Effector memory CD8-positive, alpha-beta T cell (primary cell): ENCODE data around the gene BTG1.
A peak's percentile ranks its signal among the peaks of the same experiment; 100 is the strongest.

Source experiments
- ATAC-seq: fragments of 150-1000 bp; cut with Tn5 transposase; replicated peaks from 2 replicates; pipeline ENCODE4 v1.10.0; 2021; ENCODE audit warnings: mild to moderate bottlenecking, moderate library complexity
- DNase-seq, 3 experiments: peaks; one replicate each; pipeline ENCODE4 v3.0.0; 2021
- H3K27ac Mint-ChIP-seq, 2 donors: one replicate each; pipeline ENCODE4 v1.8.0; 2022; ENCODE audit warnings: mild to moderate bottlenecking in 2 of 2, mixed read lengths in 2 of 2, moderate library complexity in 2 of 2
- H3K27me3 Mint-ChIP-seq, 2 donors: one replicate each; pipeline ENCODE4 v1.8.0; 2022; ENCODE audit warnings: mixed read lengths in 2 of 2
- H3K36me3 Mint-ChIP-seq: one replicate; pipeline ENCODE4 v1.8.0; 2022; ENCODE audit warnings: mild to moderate bottlenecking, moderate library complexity, mixed read lengths; ENCODE audit not compliant: insufficient read depth
- H3K4me1 Mint-ChIP-seq, 2 donors: one replicate each; pipeline ENCODE4 v1.8.0; 2022; ENCODE audit warnings: low read depth in 2 of 2, mixed read lengths in 2 of 2
- H3K4me3 Mint-ChIP-seq, 2 donors: one replicate each; pipeline ENCODE4 v1.8.0; 2022; ENCODE audit warnings: mild to moderate bottlenecking in 2 of 2, mixed read lengths in 2 of 2, moderate library complexity in 2 of 2
- H3K9me3 Mint-ChIP-seq, 2 donors: one replicate each; pipeline ENCODE4 v1.8.0; 2022; ENCODE audit warnings: mixed read lengths in 2 of 2

BTG1 gene

DNA sequence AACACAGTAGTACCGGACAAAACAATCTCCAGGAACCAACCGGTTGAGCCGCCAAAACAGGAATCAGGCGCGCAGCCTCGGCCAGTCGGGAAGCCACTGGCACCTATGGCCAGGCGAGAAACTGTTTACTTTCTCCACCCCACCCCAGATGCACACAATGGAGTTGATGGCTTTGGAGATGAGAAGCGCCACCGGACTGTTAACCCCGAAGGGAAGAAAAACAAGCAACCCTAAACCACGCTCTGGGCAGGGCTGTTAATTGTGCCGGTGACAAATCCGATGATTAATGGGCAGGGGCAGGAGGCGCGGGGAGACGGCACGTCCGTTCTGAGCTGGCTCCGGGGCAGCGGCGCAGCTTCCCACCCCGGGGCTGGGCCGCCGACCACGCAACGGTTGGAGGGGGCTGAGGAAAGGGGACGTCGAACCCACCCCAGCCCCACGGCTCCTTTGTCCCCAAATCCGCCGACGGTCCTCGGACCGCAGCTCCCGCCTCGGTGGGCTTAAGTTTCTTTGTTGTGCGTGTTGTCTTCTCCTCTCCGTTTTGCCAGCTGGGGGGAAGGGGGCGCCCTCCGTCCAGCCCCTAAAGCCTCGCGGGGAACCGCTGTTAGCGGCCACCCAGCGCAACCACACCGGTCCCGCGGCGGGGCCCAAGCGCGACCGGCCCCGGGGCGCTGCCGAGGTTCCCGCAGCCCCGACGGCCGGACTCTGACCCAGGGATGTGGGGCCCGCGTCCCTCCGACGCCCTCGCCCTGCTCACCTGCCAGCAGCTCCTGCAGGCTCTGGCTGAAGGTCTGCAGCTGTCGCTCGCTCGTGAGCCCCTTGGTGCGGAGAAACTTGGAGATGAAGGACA lies 790 bp downstream of the BTG1 start:
- Mint-ChIP-seq H3K36me3 (peaks cover 73% of the 10 kb centered on the region), H3K4me3 (peak overlapping the region; percentile 98 to 99), H3K27ac (peak overlapping the region; percentile 99 to 100), H3K27me3 (no peaks in the 10 kb centered on the region), H3K9me3 (no peaks in the 10 kb centered on the region), H3K4me1 (peaks cover 26 to 29% of the 10 kb centered on the region in 2 donors)
- DNase-seq: peak; percentile 45 to 59 (median 48)
- peak; percentile 1 for ATAC-seq

DNA sequence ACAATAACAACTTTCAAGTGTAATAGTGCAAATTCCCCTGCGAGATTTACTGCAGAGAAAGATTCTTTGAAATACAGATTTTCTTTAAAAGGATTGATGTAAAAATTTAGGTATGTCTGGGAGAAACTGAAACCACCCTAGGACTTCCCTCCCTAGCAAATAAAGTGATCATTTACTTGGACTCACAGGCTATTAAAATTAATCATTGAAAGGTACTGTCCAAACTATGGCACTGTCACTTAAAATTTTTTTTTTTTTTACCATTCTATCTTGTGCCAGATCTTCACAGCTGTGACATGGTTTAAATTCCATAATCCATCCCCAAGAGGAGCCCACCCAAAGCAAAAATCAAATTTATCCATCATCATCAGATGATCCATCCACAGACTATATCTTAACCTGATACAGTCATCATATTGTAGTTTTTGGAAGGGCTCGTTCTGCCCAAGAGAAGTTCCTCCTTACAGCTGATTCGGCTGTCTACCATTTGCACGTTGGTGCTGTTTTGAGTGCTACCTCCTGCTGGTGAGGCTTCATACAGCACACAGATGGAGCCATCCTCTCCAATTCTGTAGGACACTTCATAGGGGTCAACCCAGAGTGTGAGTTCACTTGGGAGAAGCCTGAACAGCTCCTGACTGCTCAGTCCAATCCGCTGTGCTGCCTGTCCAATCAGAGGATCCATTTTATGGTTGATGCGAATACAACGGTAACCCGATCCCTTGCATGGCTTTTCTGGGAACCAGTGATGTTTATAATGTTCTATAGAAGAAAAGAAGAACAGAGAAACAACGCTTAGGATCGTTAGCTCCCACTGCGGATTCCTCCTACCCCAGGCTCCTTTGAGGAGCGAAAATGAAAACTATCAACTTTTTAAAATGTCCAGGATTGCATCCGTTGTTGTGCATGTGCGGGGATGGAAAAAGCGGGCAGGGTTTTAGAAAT lies 1.7 kb downstream of the BTG1 start:
- DNase-seq (peak; percentile 60 to 71 (median 60)), ATAC-seq (peak; percentile 22)
- H3K4me3 Mint-ChIP-seq: peak overlapping the region; percentile 98 to 99
- H3K36me3 Mint-ChIP-seq: peaks cover 82% of the 10 kb centered on the region
- peak overlapping the region; percentile 99 to 100 for H3K27ac Mint-ChIP-seq
- H3K27me3 Mint-ChIP-seq: no peaks in the 10 kb centered on the region
- peaks cover 32% of the 10 kb centered on the region in 2 donors for H3K4me1 Mint-ChIP-seq
- no peaks in the 10 kb centered on the region for H3K9me3 Mint-ChIP-seq

DNA sequence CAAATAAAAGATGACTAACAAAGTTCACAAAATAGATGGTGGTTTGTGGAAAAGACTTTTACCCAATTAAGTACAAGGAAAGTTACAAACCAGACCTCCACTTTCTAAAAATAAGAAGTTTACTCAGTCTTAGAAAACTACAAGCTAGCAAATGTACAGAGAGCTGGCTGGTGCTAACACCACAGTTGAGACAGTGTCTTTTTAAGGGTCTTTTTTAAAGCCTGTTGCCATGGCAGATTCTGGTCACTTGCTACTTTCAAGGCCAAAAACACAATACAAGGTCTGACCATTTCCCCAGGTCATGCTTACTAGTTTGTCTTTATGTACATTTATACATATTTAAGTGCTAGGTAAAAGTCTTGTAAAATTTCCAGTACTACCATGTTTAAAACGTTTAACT lies 2.4 kb downstream of the BTG1 start:
- Mint-ChIP-seq H3K36me3 (peaks cover 89% of the 10 kb centered on the region), H3K9me3 (no peaks in the 10 kb centered on the region), H3K27me3 (no peaks in the 10 kb centered on the region), H3K4me3 (peak overlapping the region; percentile 98 to 99), H3K4me1 (peaks cover 30 to 39% of the 10 kb centered on the region in 2 donors), H3K27ac (peak overlapping the region; percentile 99 to 100)
- no peak for DNase-seq
- ATAC-seq: no peak

- Mint-ChIP-seq H3K4me3 (peak overlapping the region; percentile 98 to 99), H3K4me1 (peaks cover 33 to 42% of the 10 kb centered on the region in 2 donors), H3K27ac (peak overlapping the region; percentile 99 to 100), H3K27me3 (no peaks in the 10 kb centered on the region), H3K9me3 (no peaks in the 10 kb centered on the region), H3K36me3 (peaks cover 97% of the 10 kb centered on the region)
- ATAC-seq: no peak
- DNase-seq: no peak
Measured at GRCh38 chr12:92142251-92142926, 3.3 kb downstream of the BTG1 start.

DNA sequence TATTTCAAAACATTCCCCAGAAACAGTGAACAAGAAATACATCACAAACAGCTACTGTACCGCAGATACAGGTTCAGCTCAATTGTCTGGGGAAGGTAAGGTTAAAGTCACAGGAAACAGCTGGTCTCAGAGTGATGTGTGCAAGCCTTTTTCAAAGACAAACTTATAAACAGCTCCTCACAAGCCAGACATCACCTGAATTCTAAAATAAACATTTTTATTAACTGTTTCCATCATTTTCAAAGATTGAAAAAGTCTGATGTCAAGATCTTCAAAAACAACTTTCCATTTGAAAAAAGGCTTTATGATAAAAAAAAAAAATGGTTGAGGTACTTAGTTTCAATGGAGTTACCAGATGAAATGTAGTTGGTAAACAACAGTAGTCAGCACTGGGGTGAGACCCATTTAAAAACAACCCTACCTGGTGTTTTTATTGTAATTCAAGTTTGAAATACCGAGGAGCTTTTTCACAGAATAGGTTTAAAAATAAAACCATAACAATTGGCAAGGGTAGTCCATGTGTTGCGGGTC lies 4.0 kb downstream of the BTG1 start:
- peak in 1 of 3 experiments; percentile 32 for DNase-seq
- Mint-ChIP-seq H3K27ac (peak overlapping the region; percentile 99 to 100), H3K27me3 (no peaks in the 10 kb centered on the region), H3K36me3 (peaks cover 100% of the 10 kb centered on the region), H3K4me3 (peak overlapping the region; percentile 98 to 99), H3K4me1 (peaks cover 36 to 42% of the 10 kb centered on the region in 2 donors), H3K9me3 (no peaks in the 10 kb centered on the region)
- no peak for ATAC-seq

DNA sequence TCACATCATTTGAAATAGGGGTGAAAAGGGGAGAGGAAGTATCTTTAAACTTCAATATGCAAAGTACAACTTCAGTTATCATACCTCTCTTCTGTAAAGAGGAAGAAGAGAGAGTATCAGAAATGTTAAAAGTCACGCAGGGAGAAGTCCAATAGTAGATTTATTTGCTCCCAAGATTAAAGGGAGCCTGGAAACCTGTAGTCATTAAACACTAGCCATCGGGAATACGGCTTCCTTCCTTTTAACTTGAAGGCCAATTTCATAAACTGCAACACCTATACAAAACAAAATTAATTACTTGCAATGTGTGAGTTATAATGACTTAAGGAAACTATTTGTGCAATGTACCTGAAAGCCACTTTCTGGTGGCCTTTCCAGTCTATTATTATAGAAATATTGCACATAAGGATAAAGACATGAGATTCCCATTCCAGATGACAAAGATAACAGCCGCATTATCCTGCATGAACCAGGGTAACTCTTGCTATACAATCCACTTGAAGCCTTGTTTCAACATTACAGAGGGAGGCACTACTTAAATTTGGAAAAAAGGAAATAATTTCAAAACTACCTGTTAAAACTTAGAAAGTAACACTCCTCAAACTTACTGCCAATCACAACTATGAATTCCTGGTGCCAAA lies 4.6 kb downstream of the BTG1 start:
- H3K9me3 Mint-ChIP-seq: no peaks in the 10 kb centered on the region
- peaks cover 38 to 42% of the 10 kb centered on the region in 2 donors for H3K4me1 Mint-ChIP-seq
- H3K27ac Mint-ChIP-seq: peak overlapping the region; percentile 99 to 100
- ATAC-seq: no peak
- H3K4me3 Mint-ChIP-seq: peak overlapping the region; percentile 98 to 99
- H3K36me3 Mint-ChIP-seq: peaks cover 100% of the 10 kb centered on the region
- no peak for DNase-seq
- no peaks in the 10 kb centered on the region for H3K27me3 Mint-ChIP-seq

DNA sequence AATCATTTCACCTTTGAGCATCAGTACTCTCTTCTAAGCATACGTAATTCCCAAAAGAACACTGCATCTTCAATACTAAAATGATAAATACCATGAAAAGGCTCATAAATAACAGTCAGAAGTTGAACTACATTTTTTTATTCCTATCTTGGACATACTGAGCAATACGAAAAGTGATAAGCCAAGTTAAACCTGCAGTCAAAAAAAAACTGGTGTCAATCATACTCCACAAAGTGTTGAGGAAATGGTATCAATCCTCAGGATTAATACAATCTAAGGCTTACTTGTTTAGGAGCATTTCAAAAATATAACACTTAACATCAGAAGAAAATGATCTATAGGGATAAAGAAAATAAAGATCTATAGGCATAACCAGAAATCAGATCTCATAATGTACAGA lies 5.5 kb downstream of the BTG1 start:
- H3K4me3 Mint-ChIP-seq: peak overlapping the region; percentile 98 to 99
- no peaks in the 10 kb centered on the region for H3K27me3 Mint-ChIP-seq
- H3K27ac Mint-ChIP-seq: peak overlapping the region; percentile 99 to 100
- DNase-seq (no peak), ATAC-seq (no peak)
- H3K36me3 Mint-ChIP-seq: peaks cover 100% of the 10 kb centered on the region
- H3K9me3 Mint-ChIP-seq: no peaks in the 10 kb centered on the region
- H3K4me1 Mint-ChIP-seq: peaks cover 43 to 49% of the 10 kb centered on the region in 2 donors

DNA sequence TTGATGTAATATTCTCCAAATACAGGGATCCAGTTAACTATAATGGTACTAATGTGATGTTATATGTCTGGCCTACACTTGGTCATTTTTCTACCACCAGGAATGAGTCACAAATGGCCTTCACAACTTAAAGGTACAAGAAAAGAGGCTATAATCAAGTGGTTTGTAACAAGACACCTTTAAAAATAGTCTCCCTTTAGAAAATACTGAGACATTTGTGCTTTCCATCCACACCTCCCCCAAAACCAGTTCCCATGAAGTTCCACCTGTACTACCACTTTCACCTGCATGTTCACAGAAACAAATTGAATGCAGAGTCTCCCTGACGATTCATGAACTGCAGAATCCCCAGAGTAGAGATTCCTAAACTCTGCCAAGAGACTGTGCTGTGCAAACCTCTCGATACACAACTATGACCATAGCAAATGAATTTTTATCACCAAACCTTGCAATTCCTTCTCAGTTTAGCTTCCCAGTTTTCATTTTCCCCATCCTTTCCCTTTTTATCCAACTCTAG lies 6.0 kb downstream of the BTG1 start:
- no peaks in the 10 kb centered on the region for H3K9me3 Mint-ChIP-seq
- peak overlapping the region; percentile 99 to 100 for H3K27ac Mint-ChIP-seq
- H3K36me3 Mint-ChIP-seq: peaks cover 100% of the 10 kb centered on the region
- no peak for ATAC-seq
- H3K4me1 Mint-ChIP-seq: peaks cover 47 to 53% of the 10 kb centered on the region in 2 donors
- no peak for DNase-seq
- peak overlapping the region; percentile 98 to 99 for H3K4me3 Mint-ChIP-seq
- no peaks in the 10 kb centered on the region for H3K27me3 Mint-ChIP-seq

DNA sequence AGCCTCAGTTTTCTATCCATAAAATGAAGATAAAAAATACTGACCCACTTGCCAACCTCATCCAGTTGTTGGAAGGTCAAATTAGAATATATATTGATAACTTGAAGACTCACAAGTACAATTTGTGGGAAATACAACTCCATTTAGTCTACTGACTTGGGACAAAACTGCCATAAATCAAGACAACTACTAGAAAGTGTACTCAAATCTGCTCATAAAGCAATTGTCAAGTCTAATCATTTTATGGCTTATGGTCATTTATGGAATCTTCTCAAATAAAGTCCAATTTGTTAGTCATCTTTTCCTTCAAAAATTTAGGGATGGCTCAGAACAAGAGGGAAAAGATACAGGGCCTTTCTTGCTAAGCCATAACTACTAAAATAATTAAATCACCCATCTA lies 7.0 kb downstream of the BTG1 start:
- no peaks in the 10 kb centered on the region for H3K27me3 Mint-ChIP-seq
- H3K36me3 Mint-ChIP-seq: peaks cover 100% of the 10 kb centered on the region
- DNase-seq (no peak), ATAC-seq (no peak)
- H3K27ac Mint-ChIP-seq: peak overlapping the region; percentile 99 to 100
- H3K4me3 Mint-ChIP-seq: peak overlapping the region; percentile 98 to 99
- no peaks in the 10 kb centered on the region for H3K9me3 Mint-ChIP-seq
- peaks cover 51 to 64% of the 10 kb centered on the region in 2 donors for H3K4me1 Mint-ChIP-seq

DNA sequence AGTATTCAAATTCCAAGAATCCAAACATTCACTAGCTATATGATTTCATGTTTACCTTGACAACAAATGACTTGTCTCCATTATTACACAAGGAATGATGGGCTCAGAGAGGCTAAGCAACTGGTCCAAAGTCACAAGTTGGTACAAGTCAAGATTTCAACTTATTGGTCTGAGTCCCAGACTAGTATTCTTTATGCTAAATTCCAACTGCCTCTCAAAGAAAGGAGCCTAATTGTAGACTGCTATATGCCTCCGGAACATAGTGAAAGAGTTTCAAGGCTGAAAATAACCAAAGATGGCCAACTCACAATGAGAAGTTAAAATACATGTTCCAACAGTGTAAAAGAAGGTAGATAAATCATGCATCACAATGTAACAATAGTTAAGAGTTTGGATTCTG lies 7.5 kb downstream of the BTG1 start:
- Mint-ChIP-seq H3K27me3 (no peaks in the 10 kb centered on the region), H3K9me3 (no peaks in the 10 kb centered on the region), H3K27ac (peak overlapping the region; percentile 99 to 100), H3K4me3 (peak overlapping the region; percentile 98 to 99), H3K36me3 (peaks cover 100% of the 10 kb centered on the region), H3K4me1 (peaks cover 54 to 69% of the 10 kb centered on the region in 2 donors)
- DNase-seq: no peak
- no peak for ATAC-seq

GRCh38 chr12:92136965-92137721 lies 8.5 kb downstream of the BTG1 start:
- Mint-ChIP-seq H3K27me3 (no peaks in the 10 kb centered on the region), H3K4me1 (peaks cover 54 to 69% of the 10 kb centered on the region in 2 donors), H3K9me3 (no peaks in the 10 kb centered on the region), H3K36me3 (peaks cover 99% of the 10 kb centered on the region), H3K4me3 (peak overlapping the region; percentile 98 to 99), H3K27ac (peak overlapping the region; percentile 99 to 100)
- ATAC-seq (no peak), DNase-seq (no peak)
